K562 (cell line): ENCODE data around the gene TRPM8. TPM values are rescaled to one million over a fixed set of nuclear protein-coding genes. Genes with fewer than 3 reads are reported as not detected.
A peak's percentile ranks its signal among the peaks of the same experiment; 100 is the strongest.

Experiments used
- ATAC-seq: fragments of 200-7000 bp; cut with Tn5 transposase; 3 replicates; pipeline ENCODE4 v1.9.1; 2020; ENCODE audit warnings: moderate library complexity
- BruUV-seq: library from RNA; stranded (reverse); fragments of 400-500 nt; replicated peaks from 2 replicates; lab custom pipeline; 2021; lab: Mats Ljungman, UMichigan
- CTCF ChIA-PET: fragments of 300-600 bp; formaldehyde crosslinking; extraction: SDS; loops from one replicate; lab custom pipeline; 2021; ENCODE audit warnings: low intra/inter-chr PET ratio; lab: Yijun Ruan, JAX
- POLR2A ChIA-PET: fragments of 300-600, 350-650 bp; sonication (Branson Sonifier 250); formaldehyde crosslinking; extraction: SDS; loops from one replicate; lab custom pipeline; 2021; ENCODE audit warnings: antibody characterized with exemption, inconsistent platforms; lab: Yijun Ruan, JAX
- DNase-seq, 4 experiments: peaks; one replicate each; pipeline versions ENCODE4 v3.0.0 to v3.0.0-alpha.2; 2011 to 2018; ENCODE audit warnings: low spot score in 3 of 4, mixed read lengths in 3 of 4; ENCODE audit errors: extremely low read depth in 1 of 4
- FAIRE-seq: peaks from 2 replicates; lab custom pipeline; 2011; peaks lifted over from hg19 to GRCh38; lab: Jason Lieb, UNC
- H2AFZ ChIP-seq: 2 replicates; pipeline ENCODE4 v1.6.0; 2011; ENCODE audit warnings: low read depth, low read length, control low read depth, inconsistent platforms
- H3K27ac ChIP-seq: fragments of 200-600 bp; 3 replicates; pipeline ENCODE4 v1.8.0; 2011; ENCODE audit warnings: low read depth, mild to moderate bottlenecking, control low read depth, inconsistent platforms, low read length, moderate library complexity, mixed read lengths; ENCODE audit errors: extremely low read depth
- H3K27me3 ChIP-seq, 2 experiments: fragments of 300-600 bp in 1 of 2; 2 replicates in 1 of 2; 3 replicates in 1 of 2; pipeline versions ENCODE4 v1.6.0 to v1.8.0; 2011; ENCODE audit warnings: inconsistent platforms in 2 of 2, low read length in 2 of 2, mild to moderate bottlenecking in 1 of 2, mixed read lengths in 1 of 2, moderate library complexity in 1 of 2; ENCODE audit not compliant: control insufficient read depth in 2 of 2, insufficient read depth in 2 of 2
- H3K36me3 ChIP-seq: fragments of 300-600 bp; 3 replicates; pipeline ENCODE4 v1.8.0; 2011; ENCODE audit warnings: mild to moderate bottlenecking, low read length, inconsistent platforms; ENCODE audit not compliant: control insufficient read depth, insufficient read depth
- H3K4me1 ChIP-seq, 2 experiments: fragments of 200-600 bp in 1 of 2; replicated peaks in 1 of 2; 2 replicates in 1 of 2; 3 replicates in 1 of 2; pipeline versions ENCODE4 v1.5.1 to v1.8.0; 2011; ENCODE audit warnings: inconsistent platforms in 2 of 2, low read length in 2 of 2, mild to moderate bottlenecking in 1 of 2, mixed read lengths in 1 of 2, moderate library complexity in 1 of 2; ENCODE audit not compliant: control insufficient read depth in 2 of 2, insufficient read depth in 2 of 2
- H3K4me2 ChIP-seq: 2 replicates; pipeline ENCODE4 v1.6.1; 2011; ENCODE audit warnings: low read length, control low read depth, inconsistent platforms, mixed read lengths; ENCODE audit not compliant: insufficient read depth
- H3K4me3 ChIP-seq: fragments of 200-600 bp; sonication (generic), shearing (Covaris generic); 2 replicates; pipeline ENCODE4 v1.5.1; 2016; ENCODE audit warnings: control low read depth, inconsistent platforms
- H3K79me2 ChIP-seq: fragments of 200-600 bp; 3 replicates; pipeline ENCODE4 v1.8.0; 2011; ENCODE audit warnings: low read length, inconsistent platforms; ENCODE audit not compliant: control insufficient read depth, insufficient read depth
- H3K9ac ChIP-seq, 2 experiments: 2 replicates each; pipeline versions ENCODE4 v1.6.0 to v1.6.1; 2011; ENCODE audit warnings: low read depth in 2 of 2, low read length in 2 of 2, control low read depth in 1 of 2, inconsistent platforms in 1 of 2, mild to moderate bottlenecking in 1 of 2, mixed read lengths in 1 of 2; ENCODE audit not compliant: insufficient read depth in 1 of 2
- H3K9me1 ChIP-seq: one replicate; pipeline ENCODE4 v1.6.0; 2011; ENCODE audit warnings: inconsistent platforms, mild to moderate bottlenecking, low read length, moderate library complexity; ENCODE audit not compliant: control insufficient read depth, insufficient read depth
- H3K9me3 ChIP-seq: replicated peaks from 2 replicates; pipeline ENCODE4 v1.5.1; 2011; ENCODE audit warnings: low read depth, low read length, inconsistent platforms; ENCODE audit not compliant: control insufficient read depth, insufficient read depth
- H4K20me1 ChIP-seq: replicated peaks from 2 replicates; pipeline ENCODE4 v1.6.1; 2011; ENCODE audit warnings: low read length, inconsistent platforms, mixed read lengths; ENCODE audit not compliant: control insufficient read depth, insufficient read depth
- CREM ChIP-seq: IDR thresholded peaks from 2 replicates; pipeline ENCODE4 v1.6.1; 2014; ENCODE audit warnings: antibody characterized with exemption, low read depth
- EHMT2 ChIP-seq: fragments of 450-650 bp; IDR thresholded peaks from 2 replicates; pipeline ENCODE4 v1.6.1; 2018; ENCODE audit warnings: antibody characterized with exemption
- ESRRB ChIP-seq: fragments of 250-450 bp; sonication (Bioruptor Pico); IDR thresholded peaks from 2 replicates; pipeline ENCODE4 v1.5.0; 2020; ENCODE audit warnings: mild to moderate bottlenecking, moderate library complexity, borderline replicate concordance
- MIER1 ChIP-seq: fragments of 450-650 bp; IDR thresholded peaks from 2 replicates; pipeline ENCODE4 v1.6.1; 2016; ENCODE audit warnings: antibody characterized with exemption, mild to moderate bottlenecking, low read depth
- WGBS: fragments of 100-300 bp; shearing (Covaris generic); methylation state at CpG from one replicate; pipeline ENCODE4 v1.1.6; 2016; ENCODE audit warnings: low coverage, mixed read lengths; ENCODE audit not compliant: insufficient coverage; ENCODE audit errors: missing lambda C conversion rate; 5-methylcytosine and 5-hydroxymethylcytosine counted together
- in situ Hi-C: fragments of 300-500 bp; cut with MboI; formaldehyde crosslinking; loops from 4 replicates; pipeline ENCODE4 v1.15.0; 2018; ENCODE audit warnings: inconsistent platforms, mixed read lengths
- intact Hi-C: fragments of 100-400 bp; cut with micrococcal nuclease; formaldehyde crosslinking; loops from 2 replicates; pipeline ENCODE4 v1.14.2; 2022
- polyA plus RNA-seq, 8 experiments: library from polyadenylated mRNA; depleted of rRNA in 4 of 8; stranded (reverse) in 5 of 8; unstranded in 3 of 8; fragments of >200 nt; fragmentation: Nextera tagmentation in 2 of 8; fragmentation: Illumina TruSeq in 1 of 8; extraction: Ambion mirVana in 2 of 8; extraction: Trizol in 1 of 8; gene quantifications; 2 replicates each; pipeline versions ENCODE4 v1.2.1 to v1.2.3, GENCODE V29; 2011 to 2014; ENCODE audit warnings: inconsistent platforms in 1 of 8, missing spikeins in 1 of 8
- total RNA-seq, 7 experiments: library from RNA; depleted of rRNA in 6 of 7; stranded (reverse); fragments of >200 nt in 6 of 7; fragmentation: Illumina TruSeq in 2 of 7; extraction: Trizol in 2 of 7; gene quantifications; 2 replicates each; pipeline versions ENCODE4 v1.2.1 to v1.2.3, GENCODE V29; 2011 to 2021; ENCODE audit warnings: low replicate concordance in 1 of 7
- TF ChIP-seq, protein P1 (sequence below), 2 experiments: fragments of 450-650 bp; formaldehyde crosslinking in 1 of 2; IDR thresholded peaks; 2 replicates each; pipeline versions ENCODE4 v1.4.0 to v1.6.1; 2014 to 2020; ENCODE audit warnings: mild to moderate bottlenecking in 2 of 2, borderline replicate concordance in 1 of 2, low read depth in 1 of 2

The TRPM8 gene
- total and polyA plus RNA-seq, 9 of the 15 experiments (the other 6 are each of a cell fraction or from before 2014, with no cell fraction given): not detected

DNA sequence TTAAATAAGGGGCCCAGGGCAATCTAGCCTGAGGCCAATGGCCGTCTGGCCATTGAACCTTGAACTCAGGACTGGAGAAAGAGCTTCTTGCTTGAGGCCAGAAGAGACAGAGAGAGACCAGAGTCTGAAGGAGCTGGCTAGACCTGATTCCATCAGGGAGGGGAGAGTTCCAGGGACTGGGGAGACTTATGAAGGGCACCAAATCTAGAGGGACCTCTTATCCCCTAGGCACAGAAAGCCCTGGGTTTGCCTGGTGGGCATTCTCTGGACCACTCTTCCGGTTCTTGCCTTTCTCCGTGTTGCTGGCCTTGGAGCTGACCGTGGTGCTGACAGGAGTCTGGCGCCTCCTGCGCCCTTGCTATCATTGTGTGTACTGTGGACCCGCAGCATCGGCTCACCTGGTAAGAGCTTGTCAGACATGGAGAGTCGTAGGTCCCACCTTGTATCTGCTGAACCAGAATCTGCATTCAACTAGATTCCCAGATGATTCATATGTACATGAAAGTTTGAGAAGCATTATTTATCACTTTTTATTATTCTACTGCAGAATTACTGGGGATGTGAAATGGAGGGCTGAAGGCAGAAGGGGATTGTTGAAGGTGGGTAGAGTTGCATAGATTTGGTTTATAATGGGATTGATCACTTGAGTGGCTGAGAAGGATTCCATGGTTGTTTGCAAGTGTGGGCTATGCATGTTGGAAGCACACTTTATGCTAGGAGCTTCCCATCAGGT lies 4.3 kb upstream of the TRPM8 start:
- H3K9ac ChIP-seq: no peak overlapping the region
- no peaks in the 10 kb centered on the region for H3K4me1 ChIP-seq
- H3K9me3 ChIP-seq: no peaks in the 10 kb centered on the region
- 1% methylated on average over 8 of the region's 9 CpGs for WGBS
- peak in 2 of 4 experiments; percentile 12 to 29 for DNase-seq
- intact Hi-C loops: no loop called here
- H3K9me1 ChIP-seq: no peaks in the 10 kb centered on the region
- FAIRE-seq: no peak
- H2AFZ ChIP-seq: no peak overlapping the region
- peaks cover 0 to 9% of the 10 kb centered on the region in 2 experiments; a peak in 2 of 5 replicates for H3K27me3 ChIP-seq
- no peak overlapping the region for H3K27ac ChIP-seq
- no peaks in the 10 kb centered on the region for H3K36me3 ChIP-seq
- BruUV-seq: no TSS peak
- CTCF ChIA-PET: no interaction called here
- TF ChIP-seq MIER1 (peak; percentile 88), CREM (no peak), EHMT2 (peak; percentile 94), ESRRB (CRISPR knock-in tag) (no peak)
- TF ChIP-seq, protein P1, sequence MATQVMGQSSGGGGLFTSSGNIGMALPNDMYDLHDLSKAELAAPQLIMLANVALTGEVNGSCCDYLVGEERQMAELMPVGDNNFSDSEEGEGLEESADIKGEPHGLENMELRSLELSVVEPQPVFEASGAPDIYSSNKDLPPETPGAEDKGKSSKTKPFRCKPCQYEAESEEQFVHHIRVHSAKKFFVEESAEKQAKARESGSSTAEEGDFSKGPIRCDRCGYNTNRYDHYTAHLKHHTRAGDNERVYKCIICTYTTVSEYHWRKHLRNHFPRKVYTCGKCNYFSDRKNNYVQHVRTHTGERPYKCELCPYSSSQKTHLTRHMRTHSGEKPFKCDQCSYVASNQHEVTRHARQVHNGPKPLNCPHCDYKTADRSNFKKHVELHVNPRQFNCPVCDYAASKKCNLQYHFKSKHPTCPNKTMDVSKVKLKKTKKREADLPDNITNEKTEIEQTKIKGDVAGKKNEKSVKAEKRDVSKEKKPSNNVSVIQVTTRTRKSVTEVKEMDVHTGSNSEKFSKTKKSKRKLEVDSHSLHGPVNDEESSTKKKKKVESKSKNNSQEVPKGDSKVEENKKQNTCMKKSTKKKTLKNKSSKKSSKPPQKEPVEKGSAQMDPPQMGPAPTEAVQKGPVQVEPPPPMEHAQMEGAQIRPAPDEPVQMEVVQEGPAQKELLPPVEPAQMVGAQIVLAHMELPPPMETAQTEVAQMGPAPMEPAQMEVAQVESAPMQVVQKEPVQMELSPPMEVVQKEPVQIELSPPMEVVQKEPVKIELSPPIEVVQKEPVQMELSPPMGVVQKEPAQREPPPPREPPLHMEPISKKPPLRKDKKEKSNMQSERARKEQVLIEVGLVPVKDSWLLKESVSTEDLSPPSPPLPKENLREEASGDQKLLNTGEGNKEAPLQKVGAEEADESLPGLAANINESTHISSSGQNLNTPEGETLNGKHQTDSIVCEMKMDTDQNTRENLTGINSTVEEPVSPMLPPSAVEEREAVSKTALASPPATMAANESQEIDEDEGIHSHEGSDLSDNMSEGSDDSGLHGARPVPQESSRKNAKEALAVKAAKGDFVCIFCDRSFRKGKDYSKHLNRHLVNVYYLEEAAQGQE (IDR thresholded peaks at IDR 0.05; ENCODE audit: borderline replicate concordance): peak; percentile 96
- TF ChIP-seq, protein P1 (CRISPR knock-in tag; IDR thresholded peaks at IDR 0.05; ENCODE audit: low read depth): peak; percentile 89
- in situ Hi-C loops: no loop called here
- H3K4me3 ChIP-seq: no peak overlapping the region
- ATAC-seq: no peak
- H3K79me2 ChIP-seq: no peaks in the 10 kb centered on the region
- POLR2A ChIA-PET: interaction anchor here (1.0 kb wide), 1 partner anchor 41 kb away, joined by 3 read pairs; no protein-coding TSS in a partner anchor
- no peak overlapping the region for H3K4me2 ChIP-seq
- H4K20me1 ChIP-seq: no peaks in the 10 kb centered on the region
